Lung microvascular endothelial cell (primary cell): ENCODE measurements around the gene IL1RAPL2. TPM values are rescaled to one million over a fixed set of nuclear protein-coding genes. Genes with fewer than 3 reads are reported as not detected.
A peak's percentile ranks its signal among the peaks of the same experiment; 100 is the strongest.

ENCODE experiments used
- DNase-seq, 2 donors: peaks; one replicate each; pipeline versions ENCODE4 v3.0.0 to v3.0.0-alpha.2; 2010; ENCODE audit warnings: low read depth in 2 of 2
- total RNA-seq: library from RNA; depleted of rRNA; stranded (reverse); fragments of >200 nt; gene quantifications from 2 replicates; pipeline ENCODE4 v1.2.1, GENCODE V29; 2014

IL1RAPL2 gene
- total RNA-seq, 1 donor from 2014 or later = not detected

DNA sequence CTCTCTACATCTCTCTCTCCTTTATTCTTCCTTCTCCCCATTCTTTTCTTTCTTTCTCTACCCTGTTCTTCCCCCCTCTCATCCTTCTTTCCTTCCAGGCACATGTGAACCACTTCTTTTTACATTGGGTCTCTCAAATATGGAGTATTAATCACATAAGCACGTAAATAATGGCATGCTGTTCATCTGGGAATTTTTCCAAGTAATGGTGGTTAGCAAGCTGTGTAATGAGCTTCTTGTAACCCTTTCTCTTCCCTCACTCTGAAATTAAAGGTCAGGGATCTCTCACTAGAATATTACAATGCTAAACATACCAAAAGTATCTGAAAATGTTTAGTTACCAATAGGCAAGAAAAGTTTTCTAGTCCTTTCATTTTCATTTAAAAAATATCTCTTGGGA lies 894.4 kb downstream of the IL1RAPL2 start:
- DNase-seq = peak in 1 of 2 donors; percentile 5

GRCh38 chrX:105461016-105461415 lies 895.0 kb downstream of the IL1RAPL2 start:
- peak in 1 of 2 donors; percentile 12 for DNase-seq

GRCh38 chrX:105462186-105462585 lies 896.2 kb downstream of the IL1RAPL2 start:
- no peak for DNase-seq

DNA sequence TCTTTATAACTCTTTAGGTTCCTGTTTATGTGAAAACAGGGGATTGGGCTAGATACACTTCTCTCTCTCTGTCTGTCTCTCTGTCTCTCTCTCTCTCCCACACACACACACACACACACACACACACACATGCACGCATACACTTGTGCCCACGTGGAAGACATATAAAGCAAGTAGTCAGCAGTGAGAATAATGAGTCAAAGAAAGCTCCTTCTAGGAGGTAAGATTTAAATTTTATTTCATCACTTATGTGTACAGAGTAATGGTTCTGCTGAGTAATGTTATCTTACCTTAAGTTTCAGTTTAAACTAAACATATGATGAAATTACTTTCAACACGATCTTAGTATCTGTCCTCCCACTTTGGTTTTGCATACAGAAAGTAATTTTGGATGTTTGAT lies 897.5 kb downstream of the IL1RAPL2 start:
- DNase-seq = no peak

DNA sequence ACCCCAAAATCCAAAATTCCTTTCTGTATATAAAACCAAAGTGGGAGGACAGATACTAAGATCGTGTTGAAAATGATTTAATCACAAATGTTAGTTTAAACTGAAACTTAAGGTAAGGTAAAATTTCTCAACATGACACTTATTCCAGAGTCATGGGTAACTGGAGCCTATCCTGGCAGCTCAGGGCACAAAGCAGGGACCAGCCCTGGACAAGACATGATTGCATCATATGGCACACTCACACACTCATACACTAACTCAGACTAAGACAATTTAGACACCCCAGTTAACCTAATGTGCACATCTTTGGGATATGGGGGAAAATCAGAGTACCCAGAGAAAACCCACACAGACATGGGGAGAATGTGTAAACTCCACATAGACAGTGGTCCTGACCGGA lies 898.6 kb downstream of the IL1RAPL2 start:
- no peak for DNase-seq

DNA sequence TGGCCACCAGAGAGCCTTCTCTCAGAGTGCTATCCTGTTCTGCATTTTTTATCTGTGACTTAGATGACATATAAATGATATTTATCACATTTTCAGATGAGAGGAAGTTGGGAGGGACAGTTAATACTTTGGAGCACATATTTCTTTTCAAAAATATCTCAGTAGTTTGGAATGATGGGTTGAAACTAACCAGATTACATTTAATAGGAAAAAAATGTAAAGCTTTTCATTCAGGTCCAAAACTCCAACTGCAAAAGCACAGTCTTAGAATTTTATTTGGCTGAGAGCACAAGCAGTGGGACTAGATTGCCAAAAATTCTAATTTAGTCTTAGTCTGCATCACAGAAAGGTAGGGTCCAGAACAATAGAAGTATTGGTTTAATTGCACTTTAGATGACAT lies 902.7 kb downstream of the IL1RAPL2 start:
- DNase-seq = no peak

DNA sequence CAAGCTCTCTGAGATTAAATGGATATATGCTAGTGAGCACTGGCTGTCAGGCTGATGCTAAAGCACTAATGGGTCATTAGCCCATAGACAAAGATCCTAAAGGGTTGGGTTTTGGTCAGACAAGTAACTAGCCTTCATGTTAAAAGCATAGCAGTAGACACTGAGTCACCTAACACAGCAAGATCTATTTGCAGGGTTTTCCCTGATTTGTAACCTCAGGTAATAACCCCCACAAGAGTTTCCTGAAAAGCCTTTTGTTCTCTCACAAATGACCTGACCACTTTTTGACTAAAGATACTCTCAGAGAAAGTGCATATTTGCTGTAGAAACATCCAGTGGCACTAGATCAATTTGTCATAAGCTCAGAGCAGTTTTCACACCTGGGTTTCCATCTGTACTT lies 905.6 kb downstream of the IL1RAPL2 start:
- DNase-seq = no peak

DNA sequence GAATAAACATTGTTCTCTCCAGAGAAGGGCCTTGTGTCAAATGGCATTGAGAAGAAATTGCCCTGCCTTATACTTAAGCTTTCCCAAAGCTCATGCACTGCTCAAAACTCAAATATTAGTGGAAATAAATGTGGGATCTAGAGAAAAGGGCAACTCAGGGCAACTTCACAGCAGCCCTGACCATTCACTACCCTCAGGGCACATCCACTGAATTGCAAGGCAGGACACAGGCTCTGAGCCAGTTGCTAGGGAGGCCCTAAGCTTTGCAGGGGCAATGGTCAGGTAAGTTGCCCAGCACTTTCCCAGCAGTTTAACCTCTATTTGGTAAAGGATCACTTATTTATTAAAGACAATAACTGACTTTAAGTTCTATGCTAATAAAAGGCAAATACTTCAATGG lies 909.8 kb downstream of the IL1RAPL2 start:
- no peak for DNase-seq

DNA sequence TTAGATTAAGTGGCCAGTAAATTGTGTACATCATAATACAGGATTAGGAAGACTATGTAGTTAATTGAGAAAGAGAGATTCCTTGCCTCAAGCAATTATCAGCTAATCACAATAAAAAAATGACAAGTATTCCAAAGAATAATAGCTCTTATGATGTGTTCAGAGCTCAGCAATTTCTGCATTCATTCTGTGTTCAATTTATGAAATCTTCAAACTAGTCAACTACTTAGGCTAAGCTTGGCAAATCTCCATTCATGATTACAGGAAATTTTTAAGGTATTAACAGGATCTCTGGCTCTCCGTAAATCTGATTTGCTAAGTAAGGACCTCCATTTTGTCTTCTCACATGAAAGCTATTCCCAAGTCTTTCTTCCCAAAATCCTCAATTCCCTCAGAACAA lies 911.4 kb downstream of the IL1RAPL2 start:
- no peak for DNase-seq

DNA sequence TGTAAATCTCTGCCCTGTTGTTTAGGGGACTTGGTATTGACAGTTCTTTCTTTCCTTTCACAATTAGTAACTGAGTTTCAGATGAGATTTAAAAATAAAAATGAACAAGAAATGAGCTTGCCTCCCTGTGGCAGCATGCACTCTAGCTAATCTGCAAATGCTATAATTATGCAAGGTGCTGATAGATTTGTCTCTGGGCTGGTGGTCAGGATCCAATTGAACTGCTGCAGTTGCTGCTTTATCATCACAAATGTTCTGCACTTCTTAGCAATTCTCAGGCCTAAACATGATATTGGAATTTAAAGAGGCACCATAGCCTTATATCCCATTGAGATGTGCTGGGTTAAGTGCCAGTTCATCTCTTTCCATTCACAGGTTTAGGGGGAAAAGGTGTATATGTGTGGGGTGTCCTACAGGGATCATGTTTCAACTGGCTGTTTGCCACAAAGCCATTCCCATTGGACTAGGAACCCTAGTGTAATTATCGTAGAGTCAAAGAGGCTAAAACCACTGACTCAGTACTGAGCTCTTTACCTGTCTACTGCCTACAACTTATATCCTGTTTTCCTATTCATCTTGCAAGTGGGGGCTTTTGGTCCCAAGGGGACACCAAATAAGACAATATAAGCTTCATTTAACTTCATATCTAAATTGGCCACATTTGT lies 914.8 kb downstream of the IL1RAPL2 start:
- no peak for DNase-seq

DNA sequence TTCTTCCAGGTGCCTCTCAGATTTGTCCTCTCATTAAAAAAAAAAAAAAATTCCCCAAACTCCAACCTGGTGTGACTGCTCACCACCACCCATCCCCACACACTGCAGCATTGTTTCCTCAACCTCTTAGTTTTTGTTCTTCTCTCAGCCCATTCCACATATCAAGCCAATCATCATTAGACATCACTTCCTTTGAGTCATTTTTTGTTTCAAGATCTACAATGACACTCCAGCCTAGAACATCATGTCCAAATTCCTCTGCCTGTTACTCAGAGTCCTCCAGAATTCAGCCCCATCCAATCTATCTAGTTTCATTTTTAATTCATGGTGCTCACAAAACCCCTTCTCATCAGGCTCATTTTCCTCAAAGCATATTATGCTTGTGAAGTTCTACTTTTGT lies 917.0 kb downstream of the IL1RAPL2 start:
- DNase-seq = peak; percentile 0 to 74

- peak in 1 of 2 donors; percentile 32 for DNase-seq
These were observed 922.7 kb downstream of the IL1RAPL2 start for GRCh38 chrX:105488716-105489115.

- peak in 1 of 2 donors; percentile 34 for DNase-seq
These were observed 929.4 kb downstream of the IL1RAPL2 start for GRCh38 chrX:105495376-105495775.

DNA sequence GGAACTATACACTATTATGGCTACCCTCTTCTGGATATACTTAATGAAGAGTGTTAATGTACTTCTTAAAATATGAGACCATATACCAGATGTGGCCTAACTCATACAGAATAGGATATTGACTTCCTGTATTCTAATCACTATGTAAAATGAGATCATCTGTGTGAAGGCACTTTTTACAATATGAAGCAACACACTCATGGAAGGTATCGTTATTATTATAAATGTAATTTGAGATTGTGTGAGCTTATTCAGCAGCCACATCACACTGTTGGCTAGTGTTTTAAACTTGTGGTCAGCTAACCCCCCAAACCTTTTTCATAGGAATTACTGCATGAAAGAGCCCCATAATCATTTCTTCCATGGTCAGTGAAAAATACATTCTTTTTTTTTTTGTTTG lies 936.3 kb downstream of the IL1RAPL2 start:
- peak in 1 of 2 donors; percentile 8 for DNase-seq

DNA sequence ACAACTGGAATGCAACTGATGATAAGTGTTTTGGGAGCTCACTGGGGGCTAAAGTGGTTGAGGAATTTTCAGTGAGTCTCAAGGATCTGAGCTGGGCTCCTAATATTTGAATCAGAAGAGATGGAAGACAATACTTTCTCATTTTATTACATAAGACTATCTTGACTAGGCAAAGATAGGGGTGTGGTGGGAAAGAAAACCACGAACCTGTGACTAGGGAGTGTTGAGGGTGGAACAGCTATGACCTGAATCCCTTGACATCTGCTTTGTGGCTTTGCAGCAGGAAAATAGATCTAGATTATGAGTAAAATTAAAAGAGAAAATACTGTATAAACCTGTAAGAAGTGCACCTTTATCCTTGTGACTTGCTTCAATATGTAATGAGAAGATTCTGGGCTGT lies 949.6 kb downstream of the IL1RAPL2 start:
- no peak for DNase-seq

GRCh38 chrX:105526431-105526830 lies 960.4 kb downstream of the IL1RAPL2 start:
- DNase-seq = no peak

DNA sequence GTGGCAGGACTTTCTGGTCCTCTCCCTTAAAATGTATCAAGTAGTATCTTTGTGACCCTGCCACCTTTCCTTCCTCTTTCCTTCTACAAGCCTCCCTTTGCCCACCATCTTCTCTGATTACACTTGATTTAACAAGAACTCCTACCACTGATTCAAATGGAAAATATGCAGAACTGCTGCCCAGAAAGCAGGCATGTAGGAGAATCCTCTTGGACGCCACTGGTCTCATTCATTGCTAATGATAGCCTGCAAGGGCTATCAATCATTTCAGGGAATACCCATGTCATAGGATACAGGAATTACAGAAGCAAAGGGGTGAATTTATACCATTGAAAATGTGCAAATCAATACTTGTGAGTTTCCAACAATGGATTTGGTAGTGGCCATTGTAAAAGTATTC lies 961.8 kb downstream of the IL1RAPL2 start:
- DNase-seq = no peak

GRCh38 chrX:105533951-105534350 lies 968.0 kb downstream of the IL1RAPL2 start:
- DNase-seq = peak in 1 of 2 donors; percentile 23

GRCh38 chrX:105543283-105543682 lies 977.3 kb downstream of the IL1RAPL2 start:
- DNase-seq = no peak

DNA sequence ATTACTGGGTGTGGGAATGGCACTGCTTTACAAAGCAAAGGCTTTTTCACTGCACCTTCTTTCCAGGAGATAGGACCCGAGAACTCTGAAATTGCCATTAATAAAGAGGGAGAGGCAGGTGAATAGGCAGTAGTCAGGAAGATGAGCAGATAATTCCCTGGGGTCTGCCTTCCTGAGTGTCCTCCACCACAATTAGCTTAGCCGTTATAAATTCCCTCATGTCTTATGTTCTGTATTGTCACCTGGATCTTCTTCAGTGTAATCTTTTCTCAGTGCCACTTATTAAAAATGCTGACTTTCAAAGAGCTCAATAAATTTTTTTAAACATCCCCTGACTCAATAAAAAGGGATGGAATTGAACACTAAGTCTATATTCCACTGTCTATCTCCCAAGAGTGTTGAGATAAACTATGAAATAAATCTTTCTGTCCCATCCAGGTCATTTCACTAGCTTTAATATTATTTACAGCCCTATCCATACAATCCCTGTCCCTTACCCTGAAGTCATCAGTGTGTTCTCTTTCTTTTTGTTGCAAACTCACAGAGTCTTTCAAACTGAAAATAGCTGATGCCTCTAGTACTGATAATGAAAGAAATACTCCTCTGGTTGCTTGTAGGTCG lies 984.2 kb downstream of the IL1RAPL2 start:
- no peak for DNase-seq

- DNase-seq = peak in 1 of 2 donors; percentile 49
These were observed 986.4 kb downstream of the IL1RAPL2 start for GRCh38 chrX:105552395-105552794.

- no peak for DNase-seq
These were observed 987.1 kb downstream of the IL1RAPL2 start for GRCh38 chrX:105553118-105553517.

GRCh38 chrX:105564501-105564900 lies 998.5 kb downstream of the IL1RAPL2 start:
- DNase-seq = peak in 1 of 2 donors; percentile 66
